HG02571 (cell line): ENCODE measurements around the gene VARS1.

Source experiments
- ATAC-seq: cut with Tn5 transposase; IDR thresholded peaks from one replicate; pipeline ENCODE4 v1.9.1; 2021; ENCODE audit warnings: mild to moderate bottlenecking, moderate library complexity; ENCODE audit not compliant: unreplicated experiment

VARS1 gene

GRCh38 chr6:31775633-31776484, 19.7 kb downstream of the VARS1 start:
- ATAC-seq: no peak

DNA sequence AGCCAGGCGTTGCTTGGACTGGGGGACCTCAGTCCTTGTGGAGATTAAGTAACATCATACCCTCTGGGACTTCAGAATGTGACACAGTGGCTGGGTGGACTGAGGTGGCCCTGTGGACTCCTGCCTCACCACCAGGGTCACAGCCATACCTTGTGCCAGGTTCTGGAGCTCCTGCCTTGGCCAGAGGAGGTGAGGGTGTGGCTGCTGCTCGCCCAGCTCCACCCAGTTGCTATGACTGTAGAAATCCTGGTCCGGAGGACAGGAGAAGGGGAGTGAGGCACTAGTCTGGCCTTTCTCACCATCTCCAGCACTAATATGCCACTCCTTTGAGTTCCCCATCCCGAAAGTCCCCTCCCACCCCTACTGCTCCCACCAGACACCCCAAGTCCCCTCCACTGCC, 20.4 kb downstream of the VARS1 start:
- no peak for ATAC-seq

DNA sequence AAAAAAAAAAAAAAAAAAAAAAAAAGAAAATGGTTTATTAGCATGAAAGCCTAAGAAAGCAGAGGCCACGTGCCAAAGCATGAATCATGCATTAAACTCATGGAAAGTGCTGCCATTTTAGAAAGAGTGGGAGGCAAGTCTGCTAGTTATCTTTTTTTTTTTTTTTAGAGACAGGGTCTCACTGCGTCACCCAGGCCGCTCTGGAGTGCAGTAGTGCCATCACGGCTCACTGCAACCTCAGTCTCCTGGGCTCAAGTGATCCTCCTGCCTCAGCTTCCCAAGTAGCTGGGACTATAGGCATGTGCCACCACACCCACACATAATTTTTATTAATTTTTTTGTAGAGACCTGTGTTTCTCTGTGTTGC, 23.6 kb downstream of the VARS1 start:
- ATAC-seq: no peak

DNA sequence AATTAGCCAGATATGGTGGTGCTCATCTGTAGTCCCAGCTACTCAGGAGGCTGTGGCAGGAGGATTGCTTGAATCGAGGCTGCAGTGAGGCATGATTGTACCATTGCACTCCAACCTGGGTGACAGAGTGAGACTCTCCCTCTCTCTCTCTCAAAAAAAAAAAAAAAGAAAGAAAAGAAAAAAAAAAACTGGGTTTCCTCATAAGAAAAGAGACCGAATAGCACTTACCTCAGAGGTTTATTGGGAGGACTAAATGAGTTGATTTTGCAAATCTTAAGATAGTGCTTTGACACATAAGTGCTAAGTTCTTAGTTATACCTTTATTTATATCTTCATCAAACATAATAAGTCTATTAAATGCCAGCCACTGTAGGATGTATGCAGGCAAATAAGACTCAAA, 24.7 kb downstream of the VARS1 start:
- no peak for ATAC-seq

GRCh38 chr6:31769684-31770371, 25.7 kb downstream of the VARS1 start:
- ATAC-seq: no peak

GRCh38 chr6:31768363-31769257, 26.9 kb downstream of the VARS1 start:
- ATAC-seq: no peak

DNA sequence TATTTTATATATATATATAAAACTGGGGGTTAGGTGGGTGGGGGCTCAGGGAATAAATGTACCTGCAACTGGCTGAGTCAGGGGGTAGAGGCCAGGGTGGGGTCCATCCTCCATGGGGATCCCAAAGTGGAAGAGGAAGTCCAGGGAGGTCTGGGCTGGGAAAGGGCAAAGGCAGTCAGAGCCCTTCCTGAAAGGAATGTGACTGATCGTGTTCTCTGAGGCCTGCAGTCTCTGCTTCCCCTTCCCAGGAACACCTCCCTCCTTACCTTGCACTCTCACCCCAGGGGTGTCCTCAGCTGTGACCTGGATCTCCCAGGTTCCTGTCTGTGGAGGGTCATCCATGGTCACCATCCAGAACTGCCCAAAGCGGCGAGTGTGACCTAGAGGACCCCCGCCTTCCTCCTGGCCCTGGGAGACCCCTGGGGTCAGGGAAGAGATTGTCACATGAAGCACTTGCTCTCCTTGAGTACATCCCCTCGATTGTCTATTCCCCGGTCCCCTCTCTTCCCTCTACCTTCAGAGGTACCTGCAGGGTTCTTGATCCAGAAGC, 28.4 kb downstream of the VARS1 start:
- no peak for ATAC-seq

DNA sequence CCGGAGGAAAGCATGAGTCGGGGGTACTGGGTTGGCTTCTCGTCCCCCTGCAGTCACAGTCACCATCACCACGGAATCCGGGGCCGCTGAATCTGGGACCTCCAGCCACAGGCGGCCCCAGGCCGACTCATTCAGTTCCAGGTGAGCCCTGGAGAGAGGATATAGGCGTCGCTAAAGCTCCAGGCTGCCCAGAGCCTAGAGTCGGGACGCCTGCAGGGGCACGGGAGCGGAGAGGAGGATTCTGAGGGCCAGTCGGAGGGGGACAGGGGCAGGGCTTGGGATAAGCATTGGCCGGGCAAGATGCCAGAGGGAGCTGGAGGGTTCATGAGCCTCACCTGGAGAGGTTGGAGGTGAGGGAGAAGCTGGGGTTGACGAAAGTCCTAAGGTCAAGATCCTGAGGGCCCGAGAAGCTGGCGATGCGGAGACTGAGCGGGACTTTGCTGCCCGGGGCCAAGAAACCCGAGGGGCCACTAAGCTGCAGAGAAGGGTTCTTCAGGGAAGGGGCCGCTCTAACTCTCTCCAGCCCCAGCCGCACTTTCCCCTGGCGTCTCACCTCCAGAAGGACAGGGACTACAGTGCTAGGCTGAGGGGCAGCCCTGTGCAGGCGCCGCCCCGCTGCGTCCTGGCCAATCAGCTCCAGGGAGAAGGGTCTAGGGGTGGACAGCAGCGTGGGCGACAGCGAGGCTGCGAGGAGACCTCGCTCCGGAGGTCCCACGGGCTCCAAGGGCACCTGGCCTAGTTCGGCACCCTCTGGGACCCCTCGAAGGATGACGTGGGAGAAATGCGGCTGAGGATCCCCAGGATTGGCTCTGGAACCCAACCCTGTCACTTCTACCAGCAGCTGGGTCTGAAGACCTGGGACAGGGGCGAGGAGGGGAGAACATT, 29.4 kb downstream of the VARS1 start:
- no peak for ATAC-seq

GRCh38 chr6:31765559-31765909, 30.0 kb downstream of the VARS1 start:
- ATAC-seq: no peak

- ATAC-seq: no peak
These were observed 31.4 kb downstream of the VARS1 start for GRCh38 chr6:31764198-31764597.

GRCh38 chr6:31763619-31763940, 32.0 kb downstream of the VARS1 start:
- ATAC-seq: no peak

DNA sequence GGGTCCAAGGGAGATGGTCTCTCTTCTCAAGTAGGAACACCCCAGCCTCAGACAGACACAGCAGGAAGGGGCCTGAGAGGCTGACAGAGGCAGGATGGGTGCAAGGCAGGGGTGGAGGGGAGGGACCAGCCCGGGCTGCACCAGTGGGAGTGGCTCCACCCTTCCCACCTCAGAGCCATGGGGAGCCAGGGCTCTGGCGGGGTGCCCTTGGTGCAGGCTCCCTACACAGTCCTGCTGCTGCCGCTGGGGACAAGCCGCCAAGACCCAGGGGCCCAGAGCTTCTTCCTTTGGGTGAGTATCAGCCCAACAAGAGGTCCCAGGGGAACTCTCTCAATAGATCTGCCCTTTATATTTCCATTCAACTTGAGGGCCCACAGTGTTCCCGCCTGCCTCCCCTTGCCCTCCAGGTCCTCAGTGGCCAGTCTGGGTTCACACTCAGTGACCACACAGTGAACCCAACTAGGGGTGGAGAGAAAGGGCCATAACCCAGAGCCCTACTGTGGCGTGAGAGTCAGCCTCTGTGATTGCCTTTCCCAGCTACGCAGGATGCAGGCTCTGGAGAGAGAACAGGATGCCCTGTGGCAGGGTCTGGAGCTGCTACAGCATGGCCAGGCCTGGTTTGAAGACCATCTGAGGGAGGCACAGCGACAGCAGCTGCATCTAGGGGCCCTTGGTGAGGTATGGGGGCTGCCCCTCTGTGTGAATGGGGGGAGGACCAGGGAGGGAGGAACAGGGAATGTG, 32.5 kb downstream of the VARS1 start:
- ATAC-seq: no peak

GRCh38 chr6:31762356-31762755, 33.2 kb downstream of the VARS1 start, which contains the start of gene SAPCD1:
SAPCD1 (plus strand) TSS chr6:31762656; CDS start chr6:31763055, 399 bp downstream.
- ATAC-seq: no peak

- no peak for ATAC-seq
These were observed 34.2 kb downstream of the VARS1 start for GRCh38 chr6:31761343-31761742.

GRCh38 chr6:31760790-31761189, 34.8 kb downstream of the VARS1 start:
- ATAC-seq: no peak

DNA sequence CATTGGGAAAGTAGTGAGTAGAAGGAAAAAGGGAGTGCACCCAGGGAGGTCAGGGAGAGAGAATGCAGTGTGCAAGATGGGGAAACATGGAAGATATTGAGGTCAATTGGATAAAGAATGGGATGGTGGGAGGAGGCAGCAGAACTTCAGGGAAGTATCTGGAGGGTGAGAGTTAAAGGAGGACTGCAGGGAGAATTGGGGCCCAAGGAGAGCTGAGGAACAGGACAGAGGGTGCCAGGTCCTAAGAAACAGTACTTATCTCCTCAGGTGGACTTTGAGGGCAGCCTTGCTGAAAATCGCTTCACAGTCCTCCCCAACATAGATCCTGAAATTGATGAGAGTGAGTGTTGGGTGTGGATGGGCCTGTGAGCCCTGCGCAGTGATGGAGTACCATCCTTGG, 37.3 kb downstream of the VARS1 start:
- ATAC-seq: no peak

GRCh38 chr6:31752739-31753319, 42.7 kb downstream of the VARS1 start:
- no peak for ATAC-seq

DNA sequence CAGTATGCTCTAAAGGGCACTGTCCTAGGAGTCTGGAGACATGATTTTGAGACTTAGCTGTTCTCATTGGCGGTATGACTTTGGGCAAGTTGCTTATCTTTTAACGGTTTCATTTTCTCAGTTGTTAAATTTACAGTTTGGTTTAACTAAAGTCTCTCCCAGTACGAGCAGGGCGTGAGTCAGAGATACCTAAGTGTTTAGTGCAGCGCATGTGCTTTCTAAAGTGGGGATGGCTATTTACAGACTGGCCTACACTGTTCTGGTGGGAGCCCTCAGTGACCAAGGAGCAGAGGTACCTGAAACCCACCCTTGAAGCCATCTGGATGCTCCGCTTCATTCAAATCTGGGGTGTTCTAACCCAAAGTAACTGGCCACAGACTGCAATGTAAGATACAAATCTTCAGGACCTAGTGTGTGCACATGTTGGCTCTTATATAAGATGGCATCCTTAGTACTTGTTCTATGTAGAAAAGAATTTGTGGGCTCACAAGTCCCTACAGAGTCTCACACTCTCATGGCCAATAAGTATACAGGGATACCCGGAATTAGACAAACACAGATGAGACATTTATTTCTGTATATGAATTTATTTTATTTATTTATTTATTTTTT, 45.0 kb downstream of the VARS1 start:
- no peak for ATAC-seq
